SK-N-SH (cell line): Measurements from ENCODE around the gene TJP1. TPM values are rescaled to one million over a fixed set of nuclear protein-coding genes. Genes with fewer than 3 reads are reported as not detected.

Experiments
- CTCF ChIA-PET: fragments of 300-600, 350-600 bp; formaldehyde crosslinking; extraction: SDS; loops from one replicate; lab custom pipeline; 2021; lab: Yijun Ruan, JAX
- POLR2A ChIA-PET: fragments of 350-600 bp; sonication (Branson Sonifier 250); formaldehyde crosslinking; extraction: SDS; loops from one replicate; lab custom pipeline; 2020; ENCODE audit warnings: antibody characterized with exemption, inconsistent platforms; lab: Yijun Ruan, JAX
- DNase-seq: peaks from one replicate; pipeline ENCODE4 v3.0.0; 2012
- H2AFZ ChIP-seq: fragments of 200-600 bp; sonication (generic); 2 replicates; pipeline ENCODE4 v1.8.1; 2016; ENCODE audit warnings: antibody characterized with exemption, mild to moderate bottlenecking, low read depth
- H3F3A ChIP-seq: fragments of 200-600 bp; sonication (generic); replicated peaks from 2 replicates; pipeline ENCODE3; 2016; ENCODE audit warnings: antibody characterized with exemption, mild to moderate bottlenecking; ENCODE audit not compliant: insufficient read depth
- H3K27ac ChIP-seq, 2 experiments: fragments of 200-500 bp in 1 of 2; fragments of 200-600 bp in 1 of 2; sonication (Bioruptor generic) in 1 of 2; sonication (generic), shearing (Covaris generic) in 1 of 2; 2 replicates each; pipeline versions ENCODE4 v1.5.1 to v1.6.1; 2014 to 2016; ENCODE audit warnings: low read depth in 2 of 2, inconsistent platforms in 1 of 2, low read length in 1 of 2, mild to moderate bottlenecking in 1 of 2, mixed read lengths in 1 of 2
- H3K27me3 ChIP-seq: fragments of 200-600 bp; sonication (generic), shearing (Covaris generic); 2 replicates; pipeline ENCODE4 v1.6.1; 2016; ENCODE audit warnings: mixed run types; ENCODE audit not compliant: insufficient read depth
- H3K36me3 ChIP-seq, 2 experiments: fragments of 200-500 bp in 1 of 2; fragments of 200-600 bp in 1 of 2; sonication (Bioruptor generic) in 1 of 2; sonication (generic) in 1 of 2; replicated peaks in 1 of 2; 2 replicates each; pipeline versions ENCODE3 to v1.5.1; 2014 to 2016; ENCODE audit warnings: low read length in 1 of 2, mild to moderate bottlenecking in 1 of 2; ENCODE audit not compliant: insufficient read depth in 2 of 2, control insufficient read depth in 1 of 2
- H3K4me1 ChIP-seq, 2 experiments: fragments of 200-500 bp in 1 of 2; fragments of 200-600 bp in 1 of 2; sonication (Bioruptor generic) in 1 of 2; sonication (generic), shearing (Covaris generic) in 1 of 2; 2 replicates each; pipeline versions ENCODE4 v1.5.1 to v1.6.1; 2014 to 2016; ENCODE audit warnings: low read depth in 1 of 2, low read length in 1 of 2, mixed run types in 1 of 2; ENCODE audit not compliant: insufficient read depth in 2 of 2, control insufficient read depth in 1 of 2
- H3K4me2 ChIP-seq: fragments of 200-600 bp; sonication (generic), shearing (Covaris generic); 2 replicates; pipeline ENCODE4 v1.6.1; 2017; ENCODE audit warnings: mixed run types
- H3K4me3 ChIP-seq, 2 experiments: fragments of 200-500 bp in 1 of 2; fragments of 200-600 bp in 1 of 2; sonication (Bioruptor generic) in 1 of 2; sonication (generic), shearing (Covaris generic) in 1 of 2; 2 replicates each; pipeline versions ENCODE4 v1.5.1 to v1.8.1; 2014 to 2016; ENCODE audit warnings: low read depth in 2 of 2, inconsistent platforms in 1 of 2, low read length in 1 of 2, mild to moderate bottlenecking in 1 of 2, mixed read lengths in 1 of 2, moderate library complexity in 1 of 2
- H3K79me2 ChIP-seq: fragments of 200-600 bp; sonication (generic); 2 replicates; pipeline ENCODE4 v1.8.1; 2017; ENCODE audit warnings: mild to moderate bottlenecking; ENCODE audit not compliant: insufficient read depth
- H3K9ac ChIP-seq: fragments of 200-600 bp; sonication (generic); 2 replicates; pipeline ENCODE4 v1.6.1; 2017; ENCODE audit warnings: mixed run types
- H3K9me2 ChIP-seq: fragments of 200-600 bp; sonication (generic); 2 replicates; pipeline ENCODE4 v1.6.1; 2017; ENCODE audit warnings: mixed run types
- H3K9me3 ChIP-seq: fragments of 200-600 bp; sonication (generic); 2 replicates; pipeline ENCODE4 v1.6.1; 2017; ENCODE audit warnings: mixed run types, mild to moderate bottlenecking, moderate library complexity
- H4K20me1 ChIP-seq: fragments of 200-600 bp; sonication (generic); 2 replicates; pipeline ENCODE4 v1.6.1; 2017; ENCODE audit warnings: mild to moderate bottlenecking, mixed run types; ENCODE audit not compliant: insufficient read depth
- CTCF ChIP-seq: fragments of 200-600 bp; sonication (generic); IDR thresholded peaks from 2 replicates; pipeline ENCODE4 v1.6.1; 2017; ENCODE audit warnings: antibody characterized with exemption, mild to moderate bottlenecking, moderate library complexity
- FOSL2 ChIP-seq: IDR thresholded peaks from 2 replicates; pipeline ENCODE4 v1.4.0; 2012; ENCODE audit warnings: low read depth, mild to moderate bottlenecking, moderate library complexity, borderline replicate concordance
- GABPA ChIP-seq: IDR thresholded peaks from 2 replicates; pipeline ENCODE4 v1.4.0; 2012; ENCODE audit warnings: low read depth, mild to moderate bottlenecking
- MEF2A ChIP-seq: IDR thresholded peaks from 2 replicates; pipeline ENCODE4 v1.4.0; 2012; ENCODE audit warnings: low read depth, borderline replicate concordance
- POLR2AphosphoS5 ChIP-seq: IDR thresholded peaks from 2 replicates; pipeline ENCODE4 v1.6.1; 2012; ENCODE audit warnings: low read depth, low read length
- REST ChIP-seq: IDR thresholded peaks from 2 replicates; pipeline ENCODE4 v1.6.1; 2012; ENCODE audit warnings: mild to moderate bottlenecking, low read depth, low read length, moderate library complexity
- RXRA ChIP-seq: IDR thresholded peaks from 2 replicates; pipeline ENCODE4 v1.4.0; 2012; ENCODE audit warnings: low read depth, mild to moderate bottlenecking, borderline replicate concordance
- WGBS: methylation state at CpG from one replicate; pipeline ENCODE4 v1.1.6; 2017; ENCODE audit warnings: low lambda C conversion rate; 5-methylcytosine and 5-hydroxymethylcytosine counted together
- polyA plus RNA-seq, 3 experiments: library from polyadenylated mRNA; depleted of rRNA; stranded (reverse); fragments of >200 nt; gene quantifications; 2 replicates each; pipeline ENCODE4 v1.2.3, GENCODE V29; 2012

Gene TJP1
- polyA plus RNA-seq, 1 of the 3 experiments (the other 2 are of a cell fraction): 17.5 TPM

- H3F3A ChIP-seq: no peaks in the 10 kb centered on the region
- H3K4me2 ChIP-seq: no peak overlapping the region
- H3K9me3 ChIP-seq: no peaks in the 10 kb centered on the region
- TF ChIP-seq FOSL2 (0 out of 2 replicates have a peak, but pooled peaks have one; percentile 26), MEF2A (no peak)
- no peak overlapping the region for H2AFZ ChIP-seq
- peaks cover 91% of the 10 kb centered on the region for H4K20me1 ChIP-seq
- peaks cover 0 to 3% of the 10 kb centered on the region in 2 experiments; a peak in 3 of 4 replicates for H3K4me1 ChIP-seq
- no peak overlapping the region for H3K9ac ChIP-seq
- POLR2A ChIA-PET: no interaction called here
- peaks cover 100% of the 10 kb centered on the region for H3K79me2 ChIP-seq
- H3K27ac ChIP-seq: no peak overlapping the region
- CTCF ChIA-PET: interaction anchor here (1.0 to 3.1 kb wide), 2 partner anchors 9 to 113 kb away, joined by 3 to 15 read pairs; no protein-coding TSS in a partner anchor
- H3K9me2 ChIP-seq: no peaks in the 10 kb centered on the region
- no peaks in the 10 kb centered on the region for H3K36me3 ChIP-seq
- no peak for DNase-seq
- no peaks in the 10 kb centered on the region for H3K27me3 ChIP-seq
- H3K4me3 ChIP-seq: no peak overlapping the region
Observed at GRCh38 chr15:29813009-29813408, 9.3 kb downstream of the TJP1 start.

- Histone ChIP-seq H3K36me3 (no peaks in the 10 kb centered on the region), H3K4me1 (peaks cover 0 to 3% of the 10 kb centered on the region in 2 experiments; a peak in 3 of 4 replicates), H3K27ac (no peak overlapping the region), H4K20me1 (peaks cover 89% of the 10 kb centered on the region), H3K4me2 (no peak overlapping the region), H3K9me2 (no peaks in the 10 kb centered on the region), H3K27me3 (no peaks in the 10 kb centered on the region), H3K79me2 (peaks cover 98% of the 10 kb centered on the region), H3F3A (no peaks in the 10 kb centered on the region), H3K4me3 (no peak overlapping the region), H3K9me3 (no peaks in the 10 kb centered on the region), H2AFZ (no peak overlapping the region), H3K9ac (no peak overlapping the region)
- no peak for DNase-seq
- no peak for TF ChIP-seq RXRA
- TF ChIP-seq GABPA: no peak
- TF ChIP-seq CTCF: no peak
- no peak for TF ChIP-seq REST
- TF ChIP-seq POLR2AphosphoS5: no peak
- CTCF ChIA-PET: interaction anchor here (3.1 kb wide), 1 partner anchor 9 kb away, joined by 15 read pairs; no protein-coding TSS in a partner anchor
- 76% methylated on average over 2 of the region's 2 CpGs for WGBS
- POLR2A ChIA-PET: no interaction called here
Observed at GRCh38 chr15:29812384-29812694, 9.9 kb downstream of the TJP1 start.
